DLD1 (cell line): ENCODE measurements around the gene SPCS2.
"Not testable (repeated sequence)": the region's sequence is repeated elsewhere in the genome, so short reads cannot be mapped to it uniquely, and the experiment has no call there.

Source experiments
- in situ Hi-C: cut with HindIII; loops from 2 replicates; pipeline ENCODE4 v1.10.0; 2017; ENCODE audit warnings: low sequenced_read_pairs

Gene SPCS2

DNA sequence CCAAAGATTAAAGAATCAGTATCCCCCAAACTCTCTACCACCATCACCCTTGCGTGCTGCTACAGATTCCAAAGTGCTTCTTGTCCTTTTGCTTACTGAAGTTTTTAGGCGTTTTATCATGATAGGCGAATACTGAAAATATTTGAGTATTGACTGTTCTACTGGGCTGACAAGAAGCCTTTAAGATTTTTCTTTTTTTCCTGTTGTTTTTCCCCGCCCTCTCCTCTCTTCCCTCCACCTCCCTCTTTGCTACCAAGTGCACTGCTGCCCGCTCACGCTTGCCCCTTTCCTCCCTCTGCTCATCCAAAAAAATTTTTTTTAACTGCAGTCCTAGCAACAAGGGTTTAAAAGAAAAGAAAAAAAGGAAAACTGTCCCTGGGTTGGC, 679 bp downstream of the SPCS2 start:
- in situ Hi-C loops: no loop called here

DNA sequence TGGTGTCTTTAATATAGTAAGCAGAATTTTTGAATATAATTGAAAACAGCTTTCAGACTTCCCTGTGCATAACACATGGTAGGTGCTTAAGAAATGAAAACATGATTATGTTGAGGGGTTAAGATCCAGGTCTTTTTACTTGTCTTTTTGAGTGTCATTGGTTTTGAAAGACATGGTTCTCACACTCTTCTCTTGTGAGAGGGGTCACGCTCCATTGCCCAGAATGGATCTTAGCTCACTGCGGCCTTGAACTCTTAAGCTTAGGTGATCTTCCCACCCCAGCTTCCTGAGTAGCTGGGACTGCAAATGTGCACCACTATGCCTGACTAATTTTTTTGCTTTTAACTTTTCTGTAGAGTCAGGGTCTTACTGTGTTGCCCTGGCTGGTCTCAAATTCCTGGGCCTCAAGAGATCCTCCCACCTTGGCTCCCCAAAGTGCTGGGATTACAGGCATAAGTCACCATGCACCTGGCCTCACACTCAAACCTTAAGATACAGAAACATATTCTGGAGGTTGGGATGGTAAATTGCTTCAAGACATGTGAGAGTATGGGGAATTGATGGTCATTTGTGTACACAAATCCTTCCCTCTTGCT, 1.4 kb downstream of the SPCS2 start:
- in situ Hi-C loops: no loop called here

DNA sequence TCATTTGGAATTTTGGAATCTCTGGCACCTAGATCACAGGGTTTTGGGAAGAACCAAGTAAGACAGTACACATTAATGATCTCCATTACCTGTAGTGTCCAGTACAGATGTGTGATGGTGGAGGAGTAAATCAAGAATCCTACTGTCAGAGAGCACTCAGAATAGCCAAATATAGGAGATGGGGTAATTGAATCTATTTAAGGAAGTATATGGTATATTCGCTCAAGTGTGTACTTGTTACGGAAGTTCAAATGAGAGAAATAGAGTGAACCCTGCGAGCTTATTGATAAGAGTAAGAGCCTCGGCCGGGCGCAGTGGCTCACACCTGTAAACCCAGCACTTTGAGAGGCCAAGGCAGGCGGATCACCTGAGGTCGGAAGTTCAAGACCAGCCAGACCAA, 2.2 kb downstream of the SPCS2 start:
- in situ Hi-C loops: no loop called here

DNA sequence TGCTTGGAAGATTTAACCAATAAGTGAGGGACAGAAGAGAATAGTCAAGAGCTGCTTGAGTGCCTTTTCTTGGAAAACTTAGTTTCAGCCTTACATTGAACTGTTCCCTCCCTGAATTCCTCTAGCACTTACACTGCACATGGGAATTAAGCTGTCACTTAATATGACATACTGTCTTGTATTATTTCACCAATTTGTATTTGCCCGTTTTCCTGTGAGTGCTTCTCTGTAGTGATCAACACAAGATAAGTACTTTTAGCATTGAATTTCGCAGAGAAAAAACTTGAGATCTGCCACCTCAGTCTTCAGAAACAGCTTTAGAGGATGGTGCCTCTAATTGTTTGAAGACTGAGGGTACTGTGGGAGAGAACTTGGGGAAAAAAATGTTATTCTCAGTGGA, 3.7 kb downstream of the SPCS2 start:
- in situ Hi-C loops: no loop called here

DNA sequence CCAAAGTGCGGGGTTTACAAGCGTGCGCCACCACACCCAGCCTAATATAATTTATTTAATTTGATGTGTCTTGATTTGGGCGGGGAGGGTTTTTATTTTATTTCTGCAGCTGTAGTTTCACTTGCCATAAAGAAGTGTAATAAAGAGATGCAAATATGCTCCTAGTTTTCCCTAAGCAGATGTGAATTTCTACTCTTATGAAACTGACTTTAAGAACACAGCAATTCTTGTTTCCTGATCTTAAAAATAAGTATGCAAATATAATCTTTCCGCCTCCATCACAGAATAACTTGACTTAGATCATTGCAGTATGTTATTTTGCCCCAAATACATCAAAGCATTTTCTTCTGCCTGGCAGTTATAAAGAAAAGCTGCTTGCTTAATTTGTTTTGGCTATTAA, 4.4 kb downstream of the SPCS2 start:
- in situ Hi-C loops: no loop called here

DNA sequence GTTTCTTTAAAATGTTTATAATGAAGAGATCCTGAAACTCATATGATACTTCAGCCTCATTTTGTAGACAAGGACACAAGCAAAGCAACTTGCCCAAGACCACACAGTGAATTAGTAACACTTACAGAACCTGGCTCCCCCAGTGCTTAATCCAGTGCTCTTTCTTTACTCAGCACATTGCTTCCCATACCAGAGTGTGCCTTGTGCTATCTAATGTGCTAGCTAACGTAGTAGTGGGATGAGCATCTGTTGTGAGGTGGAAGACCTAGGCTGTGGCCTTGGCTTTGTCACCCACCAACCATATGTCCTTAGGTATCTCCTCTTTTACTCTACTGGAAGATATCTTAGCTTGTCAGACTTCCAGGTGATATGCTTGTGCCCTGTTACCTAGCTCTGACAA, 5.1 kb downstream of the SPCS2 start:
- in situ Hi-C loops: no loop called here

DNA sequence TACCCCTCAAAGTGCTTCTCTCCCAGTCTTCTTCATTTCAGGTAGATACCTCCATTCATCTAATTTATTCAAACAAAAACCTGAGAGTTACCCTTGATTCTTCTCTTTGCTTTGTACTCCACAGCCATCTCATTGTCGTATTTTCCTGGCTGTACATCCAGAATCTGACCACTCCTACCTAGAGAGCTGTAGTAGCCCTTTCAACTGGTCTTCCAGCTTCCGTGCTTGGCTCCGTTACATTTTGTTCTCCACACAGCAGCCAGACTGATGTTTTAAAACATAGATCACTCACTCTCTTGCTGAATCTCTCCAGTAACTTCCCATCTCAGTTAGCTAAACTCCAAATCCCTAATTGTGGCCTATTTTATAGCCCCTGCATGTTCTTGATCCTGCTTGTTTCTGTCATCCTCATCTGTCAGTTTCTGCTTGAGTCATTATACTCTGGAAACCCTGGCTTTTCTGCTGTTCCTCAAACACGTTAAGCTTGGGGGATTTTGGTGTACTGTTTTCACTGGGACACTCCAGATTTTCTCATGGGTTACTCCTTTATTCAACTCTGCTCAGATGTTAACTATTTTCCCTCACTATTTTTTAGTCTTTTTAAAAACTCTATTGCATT, 7.4 kb downstream of the SPCS2 start:
- in situ Hi-C loops: no loop called here

DNA sequence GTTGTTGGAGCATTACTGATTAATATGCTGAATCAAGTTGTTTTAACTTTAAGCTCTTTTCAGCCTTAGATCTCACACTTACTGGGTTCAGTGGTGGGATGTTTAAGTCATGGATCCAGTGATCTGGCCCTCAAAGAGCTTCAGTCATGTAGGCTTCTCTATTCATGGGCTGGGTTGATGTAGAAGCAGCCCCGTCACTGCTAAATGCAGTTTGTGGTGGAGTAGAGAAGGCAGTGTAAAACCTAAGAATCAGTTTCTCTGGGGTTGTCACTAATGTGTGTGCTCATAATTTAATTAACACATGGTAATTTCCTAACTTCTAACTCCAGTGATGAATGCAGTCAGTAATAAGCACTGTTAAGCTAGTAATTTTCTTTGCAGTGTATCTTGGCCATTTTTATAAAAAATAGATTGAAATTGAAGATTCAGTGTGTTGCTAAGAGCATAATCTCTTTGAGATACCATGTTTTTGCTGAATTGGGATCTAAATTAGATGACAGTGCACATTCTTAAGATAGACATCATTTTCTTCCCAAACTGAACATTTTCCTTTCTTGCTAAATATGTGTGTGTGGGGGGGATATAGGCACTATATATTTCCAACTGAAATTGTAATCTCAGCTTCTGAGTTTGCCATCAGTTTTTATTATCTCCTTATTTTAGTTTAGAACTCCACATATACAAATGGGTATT, 9.0 kb downstream of the SPCS2 start:
- in situ Hi-C loops: no loop called here

DNA sequence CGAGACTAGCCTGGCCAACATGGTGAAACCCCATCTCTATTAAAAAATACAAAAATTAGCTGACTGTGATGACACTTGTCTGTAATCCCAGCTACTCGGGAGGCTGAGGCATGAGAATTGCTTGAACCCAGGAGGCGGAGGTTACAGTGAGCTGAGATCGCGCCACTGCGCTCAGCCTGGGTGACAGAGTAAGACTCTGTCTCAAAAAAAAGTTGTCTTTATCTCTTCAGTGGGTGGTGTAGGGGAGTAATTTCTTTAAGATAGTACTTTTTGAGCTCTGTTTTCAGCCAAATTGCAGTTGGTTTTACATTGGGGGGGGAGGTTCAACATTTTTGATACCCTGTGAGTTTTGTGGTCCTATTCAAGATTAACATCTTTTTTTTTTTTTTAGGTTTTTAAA, 11.1 kb downstream of the SPCS2 start:
- in situ Hi-C loops: not testable (repeated sequence)

DNA sequence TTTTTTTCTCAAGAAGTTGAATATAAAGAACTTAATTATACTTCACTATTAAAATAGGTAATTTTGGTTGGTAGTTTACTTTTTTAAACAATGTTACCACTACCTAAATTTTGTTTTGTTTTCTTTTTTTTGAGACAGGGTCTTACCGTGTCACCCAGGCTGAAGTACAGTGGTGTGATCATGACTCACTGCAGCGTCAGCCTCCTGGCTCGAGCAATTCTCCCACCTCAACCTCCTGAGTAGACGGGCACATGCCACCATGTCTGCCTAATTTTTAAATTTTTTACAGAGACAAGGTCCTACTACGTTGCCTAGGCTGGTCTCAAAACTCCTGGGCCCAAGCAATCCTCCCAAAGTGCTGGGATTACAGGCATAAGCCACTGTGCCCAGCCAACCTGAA, 17.6 kb downstream of the SPCS2 start:
- in situ Hi-C loops: no loop called here

DNA sequence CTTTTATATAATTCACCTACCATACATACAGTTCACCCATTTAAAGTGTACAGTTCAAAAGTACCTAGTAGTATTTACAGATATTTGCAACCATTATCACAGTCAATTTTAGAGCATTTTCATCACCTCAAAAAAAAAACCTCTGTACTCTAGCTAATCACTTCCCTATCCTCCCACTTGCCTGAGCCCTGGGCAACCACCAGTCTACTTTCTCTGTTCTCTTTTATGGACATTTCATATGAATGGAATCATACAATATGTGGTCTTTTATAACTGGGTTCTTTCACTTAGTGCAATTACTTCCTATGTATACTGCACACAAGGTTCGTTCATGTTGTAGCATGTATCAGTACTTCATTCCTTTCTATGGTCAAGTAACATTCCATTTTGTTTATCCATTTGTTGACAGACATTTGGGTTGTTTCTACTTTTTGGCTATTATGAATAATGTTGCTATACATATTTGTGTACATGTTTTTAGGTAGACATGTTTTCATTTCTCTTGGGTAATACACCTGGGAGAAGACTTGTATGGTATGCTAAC, 21.9 kb downstream of the SPCS2 start:
- in situ Hi-C loops: no loop called here

DNA sequence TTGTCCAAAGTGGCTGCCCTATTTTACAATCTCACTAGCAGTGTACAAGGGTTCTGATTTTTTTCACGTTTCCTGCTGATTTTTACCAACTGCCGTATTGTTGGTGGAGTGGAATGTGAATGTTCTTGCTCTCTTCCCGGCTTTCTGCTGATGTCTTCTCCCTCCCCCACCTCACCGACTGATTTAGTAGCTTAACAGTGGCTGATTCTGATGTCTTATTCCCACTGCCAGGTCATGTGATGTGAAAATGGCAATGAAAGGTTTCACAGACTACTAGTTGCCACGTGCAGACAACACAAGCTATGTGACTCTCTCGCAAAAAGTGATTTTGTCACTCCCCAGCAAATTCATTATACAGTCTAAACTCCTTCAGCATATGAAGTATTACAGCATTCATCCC, 22.4 kb downstream of the SPCS2 start:
- in situ Hi-C loops: no loop called here

DNA sequence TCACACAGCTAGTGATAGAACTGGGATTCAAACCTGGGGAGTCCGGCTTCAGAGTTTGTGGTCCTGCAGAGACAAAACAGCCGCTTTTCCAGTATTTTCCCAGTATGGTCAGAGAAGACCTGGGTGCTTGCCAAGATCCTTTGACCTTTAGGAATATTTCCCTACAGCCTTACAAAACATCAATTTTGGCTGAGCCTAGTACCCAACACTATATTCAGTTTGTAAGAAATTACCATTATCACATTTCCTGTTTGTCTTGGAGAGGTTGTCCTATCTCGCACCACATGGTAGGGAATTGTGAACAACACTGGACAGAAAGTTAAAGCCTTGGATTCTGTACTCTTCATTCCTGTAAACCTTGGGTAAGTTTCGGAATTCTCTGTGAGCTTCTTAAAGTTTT, 29.0 kb downstream of the SPCS2 start:
- in situ Hi-C loops: no loop called here

DNA sequence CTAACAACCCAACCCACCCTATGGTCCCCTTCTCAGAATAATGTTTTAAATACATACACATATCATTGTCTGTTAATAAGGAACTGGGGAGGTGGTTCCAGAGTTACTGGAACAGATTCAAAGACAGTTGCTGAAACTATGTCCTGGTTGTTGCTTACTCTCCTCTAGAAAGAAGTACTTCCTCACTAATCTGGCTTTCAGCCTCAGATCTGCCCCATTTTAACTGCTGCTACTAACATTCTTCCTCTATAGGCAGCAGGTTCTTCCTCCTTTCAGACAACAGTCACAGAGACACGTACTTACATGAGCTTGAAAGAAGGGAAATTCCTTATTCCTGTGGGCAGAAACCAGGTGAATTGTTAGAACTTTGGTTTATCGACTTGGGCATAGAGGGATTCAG, 31.6 kb downstream of the SPCS2 start:
- in situ Hi-C loops: no loop called here

DNA sequence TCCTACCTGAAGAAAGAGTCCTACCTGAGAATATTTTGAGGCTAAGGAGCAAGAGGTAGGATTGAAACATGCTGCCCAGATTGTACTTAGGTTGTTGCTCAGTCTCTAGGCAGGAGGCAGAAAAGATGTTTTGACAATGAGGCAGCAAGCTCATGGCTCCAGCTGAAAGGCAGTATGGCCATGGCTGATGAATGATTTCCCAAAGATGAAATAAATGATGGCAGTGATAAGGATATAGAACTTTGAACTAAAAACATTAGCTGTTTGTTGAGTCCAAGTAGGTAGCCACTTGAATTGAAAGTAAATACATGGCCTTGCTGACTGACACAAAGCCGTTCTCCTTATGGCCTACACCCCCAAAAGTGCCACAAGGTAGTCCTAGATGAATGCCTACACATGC, 32.8 kb downstream of the SPCS2 start:
- in situ Hi-C loops: no loop called here

DNA sequence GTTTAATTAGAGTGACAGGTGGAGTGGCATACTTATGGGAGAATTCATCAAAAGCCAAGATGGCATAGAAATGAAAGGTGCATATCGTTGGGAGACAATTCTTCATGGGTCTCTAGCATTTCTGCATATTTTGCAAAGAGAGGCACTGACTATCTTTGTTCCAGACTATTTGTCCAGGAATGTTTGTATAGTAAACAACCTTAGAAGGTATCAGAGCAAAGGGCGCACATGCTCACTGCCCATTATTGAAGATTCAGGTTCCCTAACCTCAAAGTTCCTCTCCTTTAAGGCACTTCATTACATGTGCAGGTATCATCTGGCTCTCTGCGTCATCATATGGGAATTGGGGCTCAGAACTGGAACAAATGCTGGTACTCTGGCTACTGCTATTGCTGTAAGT, 35.0 kb downstream of the SPCS2 start:
- in situ Hi-C loops: no loop called here

DNA sequence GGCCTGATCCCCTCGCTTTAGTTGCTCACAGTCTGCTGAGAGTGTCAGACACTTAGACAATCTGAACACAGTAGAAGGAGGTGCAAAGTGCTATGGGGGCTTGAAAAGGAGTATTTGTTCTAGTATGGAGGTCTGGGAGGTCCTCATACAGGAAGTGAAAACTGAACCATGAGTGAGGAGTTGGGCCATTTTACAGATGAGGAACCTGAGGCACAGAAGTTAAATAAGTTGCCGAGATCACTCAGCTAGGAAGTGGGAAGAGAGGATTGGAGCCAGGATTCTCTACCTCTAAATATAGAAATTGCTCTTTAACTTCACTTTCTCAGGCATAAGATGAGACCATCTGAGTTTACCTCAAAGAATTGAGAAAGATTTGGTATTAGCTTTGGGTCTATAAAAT, 35.7 kb downstream of the SPCS2 start:
- in situ Hi-C loops: no loop called here

DNA sequence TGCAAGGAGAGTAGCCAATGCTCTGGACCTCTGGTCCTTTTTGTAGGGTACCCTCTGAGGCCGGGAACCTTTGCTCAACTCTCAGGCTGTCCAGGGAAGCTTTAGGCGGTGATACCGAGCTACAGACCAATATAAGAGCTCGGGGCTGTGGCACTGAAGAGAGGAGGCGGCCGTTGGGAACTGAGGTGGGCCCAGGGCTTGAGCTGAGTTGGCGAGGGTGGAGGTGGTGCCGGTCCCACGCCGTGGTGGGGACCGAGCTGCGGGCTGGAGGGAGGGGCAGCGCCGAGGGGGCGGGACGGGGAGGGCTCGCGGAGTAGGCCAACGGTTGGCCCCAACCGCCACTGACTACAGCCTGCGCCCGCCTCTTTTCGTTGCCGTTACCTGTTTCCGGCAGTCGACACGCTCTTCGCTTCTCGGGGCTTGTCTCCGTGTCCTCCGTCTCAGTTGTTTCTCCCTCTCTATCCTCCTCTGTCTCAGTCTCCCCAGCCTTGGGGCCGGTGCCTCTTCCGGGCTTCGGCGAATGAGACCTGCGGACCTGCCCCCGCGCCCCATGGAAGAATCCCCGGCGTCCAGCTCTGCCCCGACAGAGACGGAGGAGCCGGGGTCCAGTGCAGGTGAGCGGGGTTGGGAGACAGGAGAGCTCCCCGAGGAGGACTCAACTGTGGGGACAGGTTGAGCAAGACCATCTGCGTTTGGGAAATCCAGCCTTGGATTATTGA, 39.6 kb downstream of the SPCS2 start, which contains the start of gene NEU3:
NEU3 (plus strand) TSS at position 393 of the 719 bp plus-strand sequence; CDS start at position 521, 128 bp downstream.
- in situ Hi-C loops: no loop called here

DNA sequence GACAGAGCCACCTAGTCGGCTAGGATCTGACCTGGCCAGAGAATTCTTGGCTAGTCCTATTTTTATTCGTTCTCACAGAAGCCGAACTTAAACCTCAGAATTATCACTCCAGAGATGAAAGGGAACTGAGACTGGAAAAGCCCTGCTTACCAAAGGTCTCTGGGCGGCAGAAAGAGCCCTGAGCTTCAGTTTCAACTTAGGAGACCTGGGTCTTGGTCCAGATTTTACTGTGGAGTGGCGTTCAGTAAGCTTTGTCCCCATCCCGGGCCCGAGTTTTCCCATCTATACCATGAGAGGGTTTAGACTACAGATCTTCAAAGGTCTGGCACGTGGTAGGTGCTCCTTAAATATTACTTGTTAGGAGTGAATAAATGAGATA, 40.2 kb downstream of the SPCS2 start:
- in situ Hi-C loops: no loop called here

DNA sequence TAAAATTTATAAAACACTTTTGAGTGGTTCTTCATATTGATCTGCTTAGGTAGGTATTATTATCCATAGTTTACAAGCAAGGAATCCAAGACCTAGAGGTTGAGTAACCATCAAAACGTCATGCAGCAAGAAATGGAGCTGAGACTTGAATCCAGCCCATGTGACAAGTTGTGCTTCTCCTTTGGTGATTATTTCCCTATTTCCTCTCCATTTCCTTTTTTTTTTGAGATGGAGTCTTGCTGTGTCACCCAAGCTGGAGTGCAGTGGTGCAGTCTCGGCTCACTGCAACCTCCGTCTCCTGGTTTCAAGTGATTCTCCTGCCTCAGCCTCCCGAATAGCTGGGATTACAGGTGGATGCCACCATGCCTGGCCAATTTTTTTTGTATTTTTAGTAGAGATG, 41.1 kb downstream of the SPCS2 start:
- in situ Hi-C loops: not testable (repeated sequence)

DNA sequence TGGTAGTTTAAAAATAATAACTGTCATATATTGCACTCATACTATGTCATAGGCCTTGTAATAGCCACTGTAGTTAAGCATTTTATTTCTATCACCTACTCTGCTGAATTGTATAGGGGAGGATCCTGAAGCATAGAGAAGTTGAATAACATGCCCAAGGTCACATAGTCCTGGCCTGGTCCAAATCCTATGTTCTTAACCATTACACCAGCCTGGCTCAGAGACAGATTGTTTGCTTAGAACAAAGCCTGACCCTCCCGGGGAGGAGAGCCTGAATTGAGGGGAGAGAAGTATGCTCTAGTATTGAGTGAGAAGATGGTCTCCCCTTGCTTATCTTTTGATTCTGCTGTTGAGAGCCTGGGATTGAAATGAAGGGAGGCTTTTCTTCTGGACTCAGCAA, 41.9 kb downstream of the SPCS2 start:
- in situ Hi-C loops: no loop called here

DNA sequence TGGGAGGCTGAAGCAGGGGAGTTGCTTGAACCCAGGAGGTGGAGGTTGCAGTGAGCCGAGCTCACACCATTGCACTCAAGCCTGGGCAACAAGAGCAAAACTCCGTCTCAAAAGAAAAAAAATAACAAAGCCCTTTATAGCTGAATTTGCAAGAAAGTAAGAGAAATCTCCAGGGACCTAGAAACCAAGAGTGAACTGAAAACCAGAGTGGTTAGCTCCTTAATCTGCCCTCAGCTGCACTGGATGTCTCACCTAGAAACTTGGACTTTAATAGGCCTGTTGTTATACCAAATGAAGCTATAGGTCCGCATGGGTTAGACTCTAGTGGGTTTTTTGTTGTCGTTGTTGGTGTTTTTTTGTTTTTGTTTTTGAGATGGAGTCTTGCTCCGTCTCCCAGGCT, 43.8 kb downstream of the SPCS2 start:
- in situ Hi-C loops: no loop called here
